ENCODE results near the gene TBX19.

DNA sequence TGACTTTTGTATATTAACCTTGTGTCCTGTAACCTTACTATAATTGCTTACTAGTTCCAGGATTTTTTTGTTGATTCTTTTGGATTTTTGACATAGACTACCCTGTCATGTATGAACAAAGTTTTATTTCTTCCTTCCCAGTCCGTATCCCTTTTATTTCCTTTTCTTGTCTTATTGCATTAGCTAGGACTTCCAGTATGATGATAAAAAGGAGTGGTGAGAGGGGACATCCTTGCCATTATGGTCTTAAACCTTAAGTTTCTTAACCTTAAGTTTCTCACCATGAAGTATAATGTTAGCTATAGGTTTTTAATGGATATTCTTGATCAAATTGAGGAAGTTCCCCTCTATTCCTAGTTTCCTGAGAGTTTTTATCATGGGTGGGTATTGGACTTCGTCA, 24.5 kb upstream of the TBX19 start:
- TF ChIP-seq CTCF (IDR thresholded peaks at IDR 0.05), result no peak
- TF ChIP-seq POLR2A (IDR thresholded peaks at IDR 0.05), result no peak
